Measurements from ENCODE around the gene VASP. TPM values are rescaled to one million over a fixed set of nuclear protein-coding genes. Genes with fewer than 3 reads are reported as not detected.
A peak's percentile ranks its signal among the peaks of the same experiment; 100 is the strongest.

The VASP gene
- total and polyA plus RNA-seq, 2 experiments from 2014 or later = 60.3 to 147 TPM

DNA sequence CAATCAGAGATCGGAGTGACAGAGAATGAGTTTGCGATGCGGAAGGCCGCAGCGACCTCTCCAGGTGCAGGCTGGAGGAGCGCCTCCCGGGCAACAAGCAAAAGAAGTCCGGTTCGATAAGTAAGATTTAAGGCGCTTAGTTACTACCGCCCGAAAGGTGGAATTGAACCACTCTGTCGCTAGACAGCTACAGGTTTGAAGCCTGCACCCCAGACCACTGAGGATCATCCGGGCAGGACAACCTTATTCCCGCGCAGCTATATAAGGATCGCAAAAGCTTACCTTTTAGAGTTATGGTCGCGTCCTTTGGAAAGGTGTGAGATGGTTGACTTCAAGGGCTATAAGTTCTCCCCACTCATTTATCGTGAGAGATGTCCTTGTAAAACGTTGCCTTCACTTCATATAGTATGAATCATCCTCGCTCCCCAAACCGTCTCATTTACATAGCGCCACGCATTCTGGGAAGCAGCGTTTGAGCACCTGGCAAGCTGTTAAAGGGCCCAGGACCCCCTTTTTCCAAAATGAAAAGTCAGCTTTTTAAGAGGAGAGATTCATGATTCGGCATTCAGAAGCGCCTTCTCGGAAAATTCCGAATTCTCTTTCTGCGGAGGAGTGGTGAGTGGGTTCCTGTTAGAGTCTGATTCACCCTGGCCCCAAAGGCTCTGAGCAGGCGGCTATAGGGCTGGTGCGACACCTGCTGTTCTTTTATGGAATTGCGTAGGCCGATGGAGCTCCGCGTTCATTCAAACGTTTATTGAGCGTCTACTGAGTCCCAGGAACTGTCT lies 28.6 kb upstream of the VASP start:
- no peak for TF ChIP-seq JUNB (IDR thresholded peaks at IDR 0.05; ENCODE audit: unreplicated experiment)
- TF ChIP-seq CREB1 (CRISPR knock-in tag; IDR thresholded peaks at IDR 0.05; ENCODE audit: low read depth) = peak; percentile 61
- peak; percentile 95 to 99 for TF ChIP-seq CTCF (conservative IDR thresholded peaks at IDR 0.05; ENCODE audit: low read depth in 2 of 2)
- H3K9me2 ChIP-seq (ENCODE audit: insufficient read depth) = no peaks in the 10 kb centered on the region
- no peaks in the 10 kb centered on the region for H3K79me2 ChIP-seq (replicated peaks; ENCODE audit: insufficient read depth)
- peak; percentile 96 for ATAC-seq
- H3K4me1 ChIP-seq (ENCODE audit: insufficient read depth) = peaks cover 4% of the 10 kb centered on the region; the same call in 1 of the 2 replicates
- peak overlapping the region; percentile 51 for H3K4me3 ChIP-seq
- Mint-ChIP-seq H3K27ac (peak overlapping the region; percentile 99), H3K27me3 (ENCODE audit: insufficient read depth, low read depth, poor library complexity) (peaks cover 27% of the 10 kb centered on the region), H3K4me3 (peak overlapping the region; percentile 64), H3K4me1 (peaks cover 17% of the 10 kb centered on the region), H3K9me3 (peaks cover 2% of the 10 kb centered on the region; the same call in 2 of the 3 replicates), H3K36me3 (ENCODE audit: low read depth) (no peaks in the 10 kb centered on the region; the same call in 2 of the 3 replicates)
- H3F3A ChIP-seq (replicated peaks; ENCODE audit: low read depth) = peaks cover 5% of the 10 kb centered on the region; the same call in 1 of the 2 replicates
- H4K20me1 ChIP-seq (replicated peaks; ENCODE audit: insufficient read depth) = no peaks in the 10 kb centered on the region
- no peaks in the 10 kb centered on the region for H3K36me3 ChIP-seq (ENCODE audit: insufficient read depth)
- H3K27me3 ChIP-seq (ENCODE audit: insufficient read depth) = peaks cover 23% of the 10 kb centered on the region
- H2AFZ ChIP-seq = peak overlapping the region; percentile 40
- H3K27ac ChIP-seq (ENCODE audit: low read depth) = peak overlapping the region; percentile 45
- DNase-seq (ENCODE audit: low spot score) = peak; percentile 95
- peak overlapping the region; percentile 45 for H3K4me2 ChIP-seq

GRCh38 chr19:45483033-45483432 lies 24.2 kb upstream of the VASP start:
- Histone ChIP-seq H2AFZ (no peak overlapping the region), H3K36me3 (ENCODE audit: insufficient read depth) (no peaks in the 10 kb centered on the region), H3K9me2 (ENCODE audit: insufficient read depth) (no peaks in the 10 kb centered on the region), H3K27me3 (ENCODE audit: insufficient read depth) (no peaks in the 10 kb centered on the region), H3K4me1 (ENCODE audit: insufficient read depth) (peaks cover under 1% of the 10 kb centered on the region; the same call in 1 of the 2 replicates), H4K20me1 (replicated peaks; ENCODE audit: insufficient read depth) (no peaks in the 10 kb centered on the region), H3K4me3 (no peak overlapping the region), H3K27ac (ENCODE audit: low read depth) (no peak overlapping the region), H3F3A (replicated peaks; ENCODE audit: low read depth) (peaks cover 5% of the 10 kb centered on the region; the same call in 1 of the 2 replicates), H3K4me2 (no peak overlapping the region), H3K79me2 (replicated peaks; ENCODE audit: insufficient read depth) (no peaks in the 10 kb centered on the region)
- Mint-ChIP-seq H3K27ac (no peak overlapping the region), H3K4me3 (no peak overlapping the region), H3K36me3 (ENCODE audit: low read depth) (peaks cover 3% of the 10 kb centered on the region), H3K27me3 (ENCODE audit: insufficient read depth, low read depth, poor library complexity) (peaks cover 18% of the 10 kb centered on the region), H3K9me3 (peaks cover 2% of the 10 kb centered on the region; the same call in 2 of the 3 replicates), H3K4me1 (peaks cover 9% of the 10 kb centered on the region)
- DNase-seq (ENCODE audit: low spot score) (no peak), ATAC-seq (no peak)
- TF ChIP-seq EZH2phosphoT487 (IDR thresholded peaks at IDR 0.05; ENCODE audit: unreplicated experiment) (no peak), STAT1 (IDR thresholded peaks at IDR 0.05; ENCODE audit: unreplicated experiment) (no peak), ZNF331 (CRISPR knock-in tag; IDR thresholded peaks at IDR 0.05; ENCODE audit: low read depth) (no peak), ETS1 (IDR thresholded peaks at IDR 0.05) (no peak), CREB1 (CRISPR knock-in tag; IDR thresholded peaks at IDR 0.05; ENCODE audit: low read depth) (no peak), ZNF114 (CRISPR knock-in tag; IDR thresholded peaks at IDR 0.05) (no peak), EZH2 (IDR thresholded peaks at IDR 0.05; ENCODE audit: low read depth, unreplicated experiment) (no peak), CTCF (conservative IDR thresholded peaks at IDR 0.05; ENCODE audit: low read depth in 2 of 2) (no peak)
- TF ChIP-seq, protein P1, sequence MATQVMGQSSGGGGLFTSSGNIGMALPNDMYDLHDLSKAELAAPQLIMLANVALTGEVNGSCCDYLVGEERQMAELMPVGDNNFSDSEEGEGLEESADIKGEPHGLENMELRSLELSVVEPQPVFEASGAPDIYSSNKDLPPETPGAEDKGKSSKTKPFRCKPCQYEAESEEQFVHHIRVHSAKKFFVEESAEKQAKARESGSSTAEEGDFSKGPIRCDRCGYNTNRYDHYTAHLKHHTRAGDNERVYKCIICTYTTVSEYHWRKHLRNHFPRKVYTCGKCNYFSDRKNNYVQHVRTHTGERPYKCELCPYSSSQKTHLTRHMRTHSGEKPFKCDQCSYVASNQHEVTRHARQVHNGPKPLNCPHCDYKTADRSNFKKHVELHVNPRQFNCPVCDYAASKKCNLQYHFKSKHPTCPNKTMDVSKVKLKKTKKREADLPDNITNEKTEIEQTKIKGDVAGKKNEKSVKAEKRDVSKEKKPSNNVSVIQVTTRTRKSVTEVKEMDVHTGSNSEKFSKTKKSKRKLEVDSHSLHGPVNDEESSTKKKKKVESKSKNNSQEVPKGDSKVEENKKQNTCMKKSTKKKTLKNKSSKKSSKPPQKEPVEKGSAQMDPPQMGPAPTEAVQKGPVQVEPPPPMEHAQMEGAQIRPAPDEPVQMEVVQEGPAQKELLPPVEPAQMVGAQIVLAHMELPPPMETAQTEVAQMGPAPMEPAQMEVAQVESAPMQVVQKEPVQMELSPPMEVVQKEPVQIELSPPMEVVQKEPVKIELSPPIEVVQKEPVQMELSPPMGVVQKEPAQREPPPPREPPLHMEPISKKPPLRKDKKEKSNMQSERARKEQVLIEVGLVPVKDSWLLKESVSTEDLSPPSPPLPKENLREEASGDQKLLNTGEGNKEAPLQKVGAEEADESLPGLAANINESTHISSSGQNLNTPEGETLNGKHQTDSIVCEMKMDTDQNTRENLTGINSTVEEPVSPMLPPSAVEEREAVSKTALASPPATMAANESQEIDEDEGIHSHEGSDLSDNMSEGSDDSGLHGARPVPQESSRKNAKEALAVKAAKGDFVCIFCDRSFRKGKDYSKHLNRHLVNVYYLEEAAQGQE (IDR thresholded peaks at IDR 0.05; ENCODE audit: unreplicated experiment) = no peak

Measured in GM23338 (cell line).